MM.1S (cell line): ENCODE data around the gene SEC63.

Source experiments
- DNase-seq: peaks from one replicate; pipeline ENCODE4 v3.0.0-alpha.2; 2015
- H2AFZ ChIP-seq: fragments of 300-600 bp; sonication (generic); 2 replicates; pipeline ENCODE4 v1.6.0; 2016; ENCODE audit warnings: antibody characterized with exemption, low read length
- H3F3A ChIP-seq: fragments of 300-600 bp; sonication (generic); 2 replicates; pipeline ENCODE4 v1.6.1; 2016; ENCODE audit warnings: mild to moderate bottlenecking, antibody characterized with exemption, low read length, moderate library complexity, mixed read lengths; ENCODE audit not compliant: insufficient read depth
- H3K27ac ChIP-seq: fragments of 300-600 bp; sonication (generic); 2 replicates; pipeline ENCODE4 v1.5.1; 2016; ENCODE audit warnings: mild to moderate bottlenecking, low read length
- H3K27me3 ChIP-seq: fragments of 300-600 bp; sonication (generic); replicated peaks from 2 replicates; pipeline ENCODE4 v1.6.0; 2016; ENCODE audit warnings: low read length; ENCODE audit not compliant: insufficient read depth
- H3K36me3 ChIP-seq: fragments of 300-600 bp; sonication (generic); replicated peaks from 2 replicates; pipeline ENCODE4 v1.6.1; 2016; ENCODE audit warnings: mild to moderate bottlenecking, low read length, mixed read lengths; ENCODE audit not compliant: insufficient read depth
- H3K4me1 ChIP-seq: fragments of 300-600 bp; sonication (generic); 2 replicates; pipeline ENCODE4 v1.6.1; 2016; ENCODE audit warnings: low read length, mixed read lengths
- H3K4me2 ChIP-seq: fragments of 300-600 bp; sonication (generic); 2 replicates; pipeline ENCODE4 v1.6.0; 2016; ENCODE audit warnings: low read depth, low read length
- H3K4me3 ChIP-seq: fragments of 300-600 bp; sonication (generic); 2 replicates; pipeline ENCODE4 v1.5.1; 2016; ENCODE audit warnings: low read length, mixed read lengths
- H3K79me2 ChIP-seq: fragments of 300-600 bp; sonication (generic); 2 replicates; pipeline ENCODE4 v1.6.1; 2016; ENCODE audit warnings: mixed run types, low read length, mixed read lengths
- H3K9ac ChIP-seq: fragments of 300-600 bp; sonication (generic); 2 replicates; pipeline ENCODE4 v1.6.1; 2016; ENCODE audit warnings: low read length, mixed read lengths
- H3K9me2 ChIP-seq: fragments of 300-600 bp; sonication (generic); replicated peaks from 2 replicates; pipeline ENCODE4 v1.6.1; 2016; ENCODE audit warnings: mild to moderate bottlenecking, low read length, mixed read lengths; ENCODE audit not compliant: insufficient read depth
- H3K9me3 ChIP-seq: fragments of 300-600 bp; sonication (generic); replicated peaks from 2 replicates; pipeline ENCODE4 v1.6.1; 2016; ENCODE audit warnings: mild to moderate bottlenecking, low read length, mixed read lengths; ENCODE audit not compliant: insufficient read depth
- H4K20me1 ChIP-seq: fragments of 300-600 bp; sonication (generic); 2 replicates; pipeline ENCODE4 v1.6.1; 2016; ENCODE audit warnings: mild to moderate bottlenecking, low read length, moderate library complexity, mixed read lengths; ENCODE audit not compliant: insufficient read depth
- CTCF ChIP-seq: fragments of 300-600 bp; sonication (generic); IDR thresholded peaks from 2 replicates; pipeline ENCODE4 v1.5.1; 2016; ENCODE audit warnings: antibody characterized with exemption, low read length, mixed read lengths
- EZH2 ChIP-seq: fragments of 300-600 bp; sonication (generic); optimal IDR thresholded peaks from 2 replicates; pipeline ENCODE3; 2017; ENCODE audit warnings: low read depth, mild to moderate bottlenecking, antibody characterized with exemption, low read length, mixed read lengths
- EZH2phosphoT487 ChIP-seq: fragments of 300-600 bp; sonication (generic); IDR thresholded peaks from 2 replicates; pipeline ENCODE4 v1.6.1; 2018; ENCODE audit warnings: antibody characterized with exemption, low read length

SEC63 gene

GRCh38 chr6:107830060-107830459 is 127.9 kb downstream of the SEC63 start:
- Histone ChIP-seq H3K79me2 (no peaks in the 10 kb centered on the region), H3K4me1 (no peaks in the 10 kb centered on the region), H3K4me2 (no peak overlapping the region), H3K9ac (no peak overlapping the region), H3F3A (no peaks in the 10 kb centered on the region), H3K9me3 (no peaks in the 10 kb centered on the region), H3K9me2 (no peaks in the 10 kb centered on the region), H3K4me3 (no peak overlapping the region), H3K27ac (no peak overlapping the region), H2AFZ (no peak overlapping the region), H3K36me3 (no peaks in the 10 kb centered on the region), H4K20me1 (no peaks in the 10 kb centered on the region), H3K27me3 (no peaks in the 10 kb centered on the region)
- TF ChIP-seq CTCF: no peak
- TF ChIP-seq EZH2phosphoT487: no peak
- TF ChIP-seq EZH2: no peak
- DNase-seq: no peak

DNA sequence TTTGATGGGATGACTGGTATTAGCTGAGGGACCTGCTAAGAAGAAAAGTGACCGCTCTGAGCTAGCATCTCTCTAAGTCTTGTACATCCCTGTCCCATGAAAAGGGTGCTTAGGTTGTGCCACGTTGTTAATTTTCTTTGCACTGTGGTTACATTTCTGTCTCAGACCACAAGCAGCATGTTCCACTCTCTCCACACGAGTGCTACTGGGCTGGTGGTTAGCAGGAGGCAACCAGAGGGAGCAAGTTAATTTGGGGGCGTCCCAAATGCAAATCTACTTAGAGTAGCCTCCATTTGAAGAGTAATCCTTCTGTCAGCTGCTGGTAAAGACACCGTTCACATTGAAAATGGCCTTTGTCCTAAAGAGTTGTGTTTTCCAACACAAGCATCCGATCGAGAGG is 130.5 kb downstream of the SEC63 start:
- Histone ChIP-seq H3K4me3 (no peak overlapping the region), H3F3A (no peaks in the 10 kb centered on the region), H2AFZ (no peak overlapping the region), H3K9ac (no peak overlapping the region), H4K20me1 (no peaks in the 10 kb centered on the region), H3K9me2 (no peaks in the 10 kb centered on the region), H3K4me2 (no peak overlapping the region), H3K36me3 (no peaks in the 10 kb centered on the region), H3K79me2 (no peaks in the 10 kb centered on the region), H3K9me3 (no peaks in the 10 kb centered on the region), H3K27me3 (0 out of 2 replicates have a peak, but pooled peaks cover 9% of the 10 kb centered on the region), H3K27ac (no peak overlapping the region), H3K4me1 (peaks cover 6% of the 10 kb centered on the region)
- no peak for DNase-seq
- TF ChIP-seq EZH2 (no peak), CTCF (no peak), EZH2phosphoT487 (no peak)

- H3K27me3 ChIP-seq: peaks cover 28% of the 10 kb centered on the region
- DNase-seq: no peak
- H3K4me3 ChIP-seq: no peak overlapping the region
- H3K27ac ChIP-seq: no peak overlapping the region
- H3K36me3 ChIP-seq: no peaks in the 10 kb centered on the region
- no peaks in the 10 kb centered on the region for H3K9me2 ChIP-seq
- H3K4me1 ChIP-seq: peaks cover 10% of the 10 kb centered on the region
- no peaks in the 10 kb centered on the region for H3K79me2 ChIP-seq
- TF ChIP-seq EZH2phosphoT487: no peak
- no peak for TF ChIP-seq EZH2
- TF ChIP-seq CTCF: no peak
- H3F3A ChIP-seq: no peaks in the 10 kb centered on the region
- no peaks in the 10 kb centered on the region for H4K20me1 ChIP-seq
- H2AFZ ChIP-seq: no peak overlapping the region
- no peak overlapping the region for H3K9ac ChIP-seq
- no peaks in the 10 kb centered on the region for H3K9me3 ChIP-seq
- H3K4me2 ChIP-seq: peak overlapping the region; percentile 47; the same call in 1 of the 2 replicates
These were observed 134.9 kb downstream of the SEC63 start for GRCh38 chr6:107823047-107823557.
